Type B pancreatic cell (in vitro differentiated cells): ENCODE measurements around the gene PPP2R1B. TPM values are rescaled to one million over a fixed set of nuclear protein-coding genes. Genes with fewer than 3 reads are reported as not detected.
A peak's percentile ranks its signal among the peaks of the same experiment; 100 is the strongest.

Source experiments
- DNase-seq: peaks from one replicate; pipeline ENCODE4 v3.0.0; 2021; ENCODE audit warnings: mixed read lengths; ENCODE audit not compliant: unreplicated experiment; ENCODE audit errors: extremely low spot score
- H3K27ac Mint-ChIP-seq: 2 replicates; pipeline ENCODE4 v1.8.0; 2021; ENCODE audit warnings: mild to moderate bottlenecking, mixed read lengths
- H3K27me3 Mint-ChIP-seq: 2 replicates; pipeline ENCODE4 v1.8.0; 2021; ENCODE audit warnings: mixed read lengths
- H3K36me3 Mint-ChIP-seq: 2 replicates; pipeline ENCODE4 v1.8.0; 2021; ENCODE audit warnings: mixed read lengths
- H3K4me1 Mint-ChIP-seq: one replicate; pipeline ENCODE4 v1.8.0; 2021; ENCODE audit warnings: mixed read lengths; ENCODE audit not compliant: unreplicated experiment
- H3K4me3 Mint-ChIP-seq: 2 replicates; pipeline ENCODE4 v1.8.0; 2021; ENCODE audit warnings: mild to moderate bottlenecking, mixed read lengths
- H3K9me3 Mint-ChIP-seq: 2 replicates; pipeline ENCODE4 v1.8.0; 2021; ENCODE audit warnings: mixed read lengths
- total RNA-seq: library from RNA; stranded (reverse); gene quantifications from 2 replicates; pipeline ENCODE4 v1.2.1, GENCODE V29; 2021; ENCODE audit warnings: low replicate concordance
- TF ChIP-seq, protein P1 (sequence below): fragments of 200-600 bp; sonication (generic); conservative IDR thresholded peaks from 2 replicates; pipeline ENCODE4 v1.5.0; 2021; ENCODE audit warnings: antibody characterized with exemption, mild to moderate bottlenecking

The PPP2R1B gene
- total RNA-seq, 1 donor from 2014 or later, result 52.3 TPM

DNA sequence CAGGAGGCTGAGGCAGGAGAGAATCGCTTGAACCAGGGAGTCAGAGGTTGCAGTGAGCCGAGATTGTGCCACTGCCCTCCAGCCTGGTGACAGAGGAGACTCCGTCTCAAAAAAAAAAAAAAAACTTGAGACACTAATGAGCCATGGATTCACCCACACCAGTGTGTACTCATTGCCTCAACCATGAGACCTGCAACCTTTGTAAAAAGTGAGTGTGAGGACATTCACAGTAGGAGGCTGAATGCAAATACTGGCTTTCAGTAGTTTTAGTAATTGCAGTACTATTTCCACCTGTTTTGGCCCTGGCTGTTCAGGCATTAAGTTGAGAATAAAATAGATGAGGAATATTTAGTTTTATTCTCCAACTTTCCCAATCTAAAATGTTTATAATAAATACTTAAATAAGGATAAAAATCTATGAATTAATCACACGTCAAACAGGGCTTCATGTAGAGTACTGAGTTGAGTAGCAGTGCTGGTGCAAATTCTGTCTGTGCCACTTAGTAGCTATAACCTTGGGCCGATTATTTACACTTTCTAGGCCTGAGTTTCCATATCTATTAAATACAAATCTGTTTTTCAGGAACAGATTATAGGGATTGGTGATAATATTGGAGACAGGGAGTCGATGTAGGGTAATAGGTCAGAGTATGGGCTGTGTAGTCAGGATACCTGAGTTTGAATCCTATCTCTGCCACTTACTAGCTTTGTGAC, 72.8 kb downstream of the PPP2R1B start:
- Mint-ChIP-seq H3K9me3 (no peaks in the 10 kb centered on the region), H3K27ac (no peak overlapping the region), H3K4me3 (no peak overlapping the region), H3K4me1 (peaks cover 38% of the 10 kb centered on the region), H3K36me3 (peaks cover 12% of the 10 kb centered on the region), H3K27me3 (no peaks in the 10 kb centered on the region)
- TF ChIP-seq, protein P1, sequence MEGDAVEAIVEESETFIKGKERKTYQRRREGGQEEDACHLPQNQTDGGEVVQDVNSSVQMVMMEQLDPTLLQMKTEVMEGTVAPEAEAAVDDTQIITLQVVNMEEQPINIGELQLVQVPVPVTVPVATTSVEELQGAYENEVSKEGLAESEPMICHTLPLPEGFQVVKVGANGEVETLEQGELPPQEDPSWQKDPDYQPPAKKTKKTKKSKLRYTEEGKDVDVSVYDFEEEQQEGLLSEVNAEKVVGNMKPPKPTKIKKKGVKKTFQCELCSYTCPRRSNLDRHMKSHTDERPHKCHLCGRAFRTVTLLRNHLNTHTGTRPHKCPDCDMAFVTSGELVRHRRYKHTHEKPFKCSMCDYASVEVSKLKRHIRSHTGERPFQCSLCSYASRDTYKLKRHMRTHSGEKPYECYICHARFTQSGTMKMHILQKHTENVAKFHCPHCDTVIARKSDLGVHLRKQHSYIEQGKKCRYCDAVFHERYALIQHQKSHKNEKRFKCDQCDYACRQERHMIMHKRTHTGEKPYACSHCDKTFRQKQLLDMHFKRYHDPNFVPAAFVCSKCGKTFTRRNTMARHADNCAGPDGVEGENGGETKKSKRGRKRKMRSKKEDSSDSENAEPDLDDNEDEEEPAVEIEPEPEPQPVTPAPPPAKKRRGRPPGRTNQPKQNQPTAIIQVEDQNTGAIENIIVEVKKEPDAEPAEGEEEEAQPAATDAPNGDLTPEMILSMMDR, result no peak
- no peak for DNase-seq

DNA sequence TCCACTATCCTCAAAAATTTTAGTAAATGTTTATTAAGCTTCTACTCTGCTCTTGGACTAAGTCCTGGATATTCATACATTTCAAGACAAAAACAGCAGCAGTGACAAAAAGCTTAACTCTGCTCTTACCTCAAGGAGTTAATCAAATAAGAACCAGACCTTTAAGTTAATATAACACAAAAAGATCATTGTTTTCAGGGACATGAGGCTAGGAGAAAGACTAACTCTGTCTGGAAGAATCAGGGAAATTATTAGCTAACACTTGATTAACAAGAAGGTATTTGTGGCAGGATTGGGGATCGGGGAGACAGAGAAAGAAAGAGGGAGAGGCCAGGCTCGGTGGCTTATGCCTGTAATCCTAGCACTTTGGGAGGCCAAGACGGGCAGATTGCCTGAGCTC, 74.4 kb downstream of the PPP2R1B start:
- TF ChIP-seq, protein P1, result no peak
- H3K36me3 Mint-ChIP-seq, result peaks cover 17% of the 10 kb centered on the region
- H3K4me3 Mint-ChIP-seq, result no peak overlapping the region
- no peak for DNase-seq
- H3K4me1 Mint-ChIP-seq, result peaks cover 38% of the 10 kb centered on the region
- no peaks in the 10 kb centered on the region for H3K27me3 Mint-ChIP-seq
- peak overlapping the region; percentile 3 for H3K27ac Mint-ChIP-seq
- H3K9me3 Mint-ChIP-seq, result no peaks in the 10 kb centered on the region

DNA sequence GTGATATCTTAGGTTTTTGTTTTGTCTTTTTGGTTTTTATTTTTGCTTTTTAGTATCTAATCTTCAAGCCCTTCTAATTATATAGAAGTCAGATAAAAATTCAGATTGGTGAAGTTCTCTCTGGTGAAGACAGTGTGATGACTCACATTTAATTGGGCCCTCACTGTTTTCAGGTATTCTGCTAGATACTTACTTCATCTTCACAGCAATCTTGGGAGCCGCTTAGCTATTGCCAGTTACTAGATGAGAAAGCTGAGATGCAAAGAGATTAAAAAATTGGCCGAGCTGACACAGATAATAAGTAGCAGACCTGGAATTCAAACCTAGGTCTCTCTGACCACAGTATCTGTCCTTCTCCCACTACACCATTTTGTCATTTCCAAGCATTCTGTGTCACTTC, 75.0 kb downstream of the PPP2R1B start:
- Mint-ChIP-seq H3K27ac (peak overlapping the region; percentile 3), H3K4me1 (peaks cover 33% of the 10 kb centered on the region), H3K36me3 (peaks cover 17% of the 10 kb centered on the region)

DNA sequence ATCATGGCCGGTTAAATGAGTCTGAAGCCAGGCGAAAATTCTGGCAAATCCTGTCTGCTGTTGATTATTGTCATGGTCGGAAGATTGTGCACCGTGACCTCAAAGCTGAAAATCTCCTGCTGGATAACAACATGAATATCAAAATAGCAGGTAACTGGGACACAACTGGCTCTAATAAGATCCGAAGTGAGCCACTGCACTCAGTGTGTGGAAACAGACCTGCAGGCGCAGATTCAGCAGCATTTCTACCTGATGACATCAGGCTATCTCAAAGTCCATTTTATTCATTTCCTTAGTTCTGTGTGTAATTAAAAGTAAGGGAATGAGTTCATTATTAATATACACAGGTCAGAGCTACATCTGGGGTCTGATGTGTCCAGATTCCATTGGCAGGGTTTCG, 78.2 kb downstream of the PPP2R1B start:
- no peaks in the 10 kb centered on the region for H3K9me3 Mint-ChIP-seq
- H3K4me3 Mint-ChIP-seq, result no peak overlapping the region
- TF ChIP-seq, protein P1, result no peak
- no peak overlapping the region for H3K27ac Mint-ChIP-seq
- peaks cover 7% of the 10 kb centered on the region for H3K4me1 Mint-ChIP-seq
- H3K36me3 Mint-ChIP-seq, result peaks cover 17% of the 10 kb centered on the region
- DNase-seq, result no peak
- H3K27me3 Mint-ChIP-seq, result no peaks in the 10 kb centered on the region

More for the DNA sequence above, 75.0 kb downstream of the PPP2R1B start:
- Mint-ChIP-seq H3K9me3 (no peaks in the 10 kb centered on the region), H3K27me3 (no peaks in the 10 kb centered on the region), H3K4me3 (no peak overlapping the region)
- TF ChIP-seq, protein P1, result no peak
- no peak for DNase-seq

DNA sequence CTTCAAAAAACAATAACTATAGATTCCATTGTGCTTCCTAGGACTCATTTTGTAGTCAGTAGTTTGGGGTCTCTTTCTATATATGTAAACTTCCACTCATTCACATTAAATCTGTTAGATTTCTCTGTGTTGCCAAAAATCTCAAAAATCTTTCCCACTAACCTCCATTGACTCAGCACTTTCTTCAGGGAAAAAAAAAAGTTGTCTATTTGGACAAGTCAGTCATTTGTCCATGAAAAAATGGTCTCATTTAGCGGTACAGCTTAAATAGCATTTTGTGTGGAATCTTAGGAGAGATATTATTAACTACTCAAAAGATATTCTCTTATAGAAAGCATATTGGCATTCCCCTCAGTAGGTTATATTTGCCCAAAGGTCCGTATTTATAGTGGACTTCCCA, 81.9 kb downstream of the PPP2R1B start:
- H3K27ac Mint-ChIP-seq, result no peak overlapping the region
- DNase-seq, result no peak
- H3K9me3 Mint-ChIP-seq, result no peaks in the 10 kb centered on the region
- no peak overlapping the region for H3K4me3 Mint-ChIP-seq
- TF ChIP-seq, protein P1, result no peak
- no peaks in the 10 kb centered on the region for H3K27me3 Mint-ChIP-seq
- peaks cover 8% of the 10 kb centered on the region for H3K36me3 Mint-ChIP-seq
- no peaks in the 10 kb centered on the region for H3K4me1 Mint-ChIP-seq

DNA sequence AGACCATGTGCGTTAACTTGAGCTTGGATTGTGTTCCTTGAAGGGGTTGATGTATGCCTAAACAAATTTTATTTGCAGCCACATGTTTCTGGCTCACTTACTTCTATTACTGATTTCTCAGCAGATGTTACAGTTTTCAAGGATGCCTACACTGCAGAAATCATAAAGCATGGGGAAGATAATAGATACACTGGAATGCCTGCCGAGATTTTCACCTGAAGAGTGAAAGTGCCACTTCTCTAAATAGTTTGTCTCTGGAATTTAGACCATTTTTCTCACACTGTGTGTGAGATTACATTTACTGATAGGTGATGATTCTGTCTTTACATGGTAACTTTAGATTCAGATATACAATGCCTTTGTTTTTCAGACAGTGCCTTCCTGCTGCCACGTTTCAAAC, 82.4 kb downstream of the PPP2R1B start:
- Mint-ChIP-seq H3K4me3 (no peak overlapping the region), H3K27me3 (no peaks in the 10 kb centered on the region), H3K9me3 (no peaks in the 10 kb centered on the region), H3K36me3 (peaks cover 5% of the 10 kb centered on the region), H3K27ac (no peak overlapping the region), H3K4me1 (no peaks in the 10 kb centered on the region)
- DNase-seq, result no peak
- TF ChIP-seq, protein P1, result no peak
